HEK293 (cell line): ENCODE results near the gene ZKSCAN3.

Experiments
- BCL6B ChIP-seq: fragments of 450-650 bp; formaldehyde crosslinking; IDR thresholded peaks from 2 replicates; pipeline ENCODE4 v1.5.1; 2017; ENCODE audit warnings: missing biosample characterization, missing genetic modification characterization
- GLI4 ChIP-seq: fragments of 450-650 bp; formaldehyde crosslinking; IDR thresholded peaks from 2 replicates; pipeline ENCODE4 v1.5.1; 2016; ENCODE audit warnings: missing biosample characterization, missing genetic modification characterization
- INSM2 ChIP-seq: fragments of 450-650 bp; formaldehyde crosslinking; IDR thresholded peaks from 2 replicates; pipeline ENCODE4 v1.5.1; 2016; ENCODE audit warnings: missing biosample characterization, missing genetic modification characterization
- OVOL3 ChIP-seq: fragments of 450-650 bp; formaldehyde crosslinking; IDR thresholded peaks from 2 replicates; pipeline ENCODE4 v1.5.1; 2016; ENCODE audit warnings: missing biosample characterization, missing genetic modification characterization
- PRDM4 ChIP-seq: fragments of 450-650 bp; formaldehyde crosslinking; IDR thresholded peaks from 2 replicates; pipeline ENCODE4 v1.5.1; 2017; ENCODE audit warnings: missing biosample characterization, missing genetic modification characterization
- RBAK ChIP-seq: fragments of 450-650 bp; formaldehyde crosslinking; IDR thresholded peaks from 2 replicates; pipeline ENCODE4 v1.5.1; 2016; ENCODE audit warnings: missing biosample characterization, missing genetic modification characterization
- SCRT1 ChIP-seq: fragments of 450-650 bp; formaldehyde crosslinking; IDR thresholded peaks from 2 replicates; pipeline ENCODE4 v1.5.1; 2016; ENCODE audit warnings: missing biosample characterization, missing genetic modification characterization, borderline replicate concordance
- ZBTB48 ChIP-seq: fragments of 450-650 bp; formaldehyde crosslinking; IDR thresholded peaks from 2 replicates; pipeline ENCODE4 v1.5.1; 2016; ENCODE audit warnings: missing biosample characterization, missing genetic modification characterization
- ZBTB7A ChIP-seq: fragments of 450-650 bp; formaldehyde crosslinking; IDR thresholded peaks from 2 replicates; pipeline ENCODE4 v1.5.1; 2016; ENCODE audit warnings: low read depth, missing biosample characterization, missing genetic modification characterization
- ZNF157 ChIP-seq: fragments of 450-650 bp; formaldehyde crosslinking; IDR thresholded peaks from 2 replicates; pipeline ENCODE4 v1.5.1; 2016; ENCODE audit warnings: missing biosample characterization, missing genetic modification characterization
- ZNF19 ChIP-seq: fragments of 450-650 bp; formaldehyde crosslinking; IDR thresholded peaks from 2 replicates; pipeline ENCODE4; 2016; ENCODE audit warnings: missing biosample characterization, missing genetic modification characterization, low read depth
- ZNF24 ChIP-seq: fragments of 450-650 bp; formaldehyde crosslinking; IDR thresholded peaks from 2 replicates; pipeline ENCODE4 v1.5.1; 2016; ENCODE audit warnings: missing biosample characterization, missing genetic modification characterization
- ZNF274 ChIP-seq, 2 experiments: fragments of 200-500 bp in 1 of 2; fragments of 450-650 bp in 1 of 2; sonication (Bioruptor generic) in 1 of 2; formaldehyde crosslinking in 1 of 2; IDR thresholded peaks; 2 replicates each; pipeline versions ENCODE4 v1.5.1 to v1.6.1; 2014 to 2016; ENCODE audit warnings: borderline replicate concordance in 1 of 2, inconsistent platforms in 1 of 2, low read length in 1 of 2, missing biosample characterization in 1 of 2, missing genetic modification characterization in 1 of 2
- ZNF335 ChIP-seq: fragments of 450-650 bp; formaldehyde crosslinking; conservative IDR thresholded peaks from 2 replicates; pipeline ENCODE4 v1.5.1; 2016; ENCODE audit warnings: missing biosample characterization, missing genetic modification characterization
- ZNF423 ChIP-seq: fragments of 450-650 bp; formaldehyde crosslinking; IDR thresholded peaks from 2 replicates; pipeline ENCODE4 v1.5.1; 2016; ENCODE audit warnings: missing biosample characterization, missing genetic modification characterization
- ZNF518A ChIP-seq: fragments of 450-650 bp; formaldehyde crosslinking; conservative IDR thresholded peaks from 2 replicates; pipeline ENCODE4 v1.5.1; 2016; ENCODE audit warnings: low read depth, missing biosample characterization, missing genetic modification characterization
- ZNF558 ChIP-seq: fragments of 450-650 bp; formaldehyde crosslinking; IDR thresholded peaks from 2 replicates; pipeline ENCODE4 v1.5.1; 2016; ENCODE audit warnings: missing biosample characterization, missing genetic modification characterization
- ZNF629 ChIP-seq: fragments of 450-650 bp; formaldehyde crosslinking; IDR thresholded peaks from 2 replicates; pipeline ENCODE4 v1.5.1; 2017; ENCODE audit warnings: missing biosample characterization, missing genetic modification characterization
- ZNF664 ChIP-seq: fragments of 450-650 bp; formaldehyde crosslinking; IDR thresholded peaks from 2 replicates; pipeline ENCODE4 v1.5.1; 2016; ENCODE audit warnings: missing biosample characterization, missing genetic modification characterization
- ZNF747 ChIP-seq: fragments of 450-650 bp; formaldehyde crosslinking; IDR thresholded peaks from 2 replicates; pipeline ENCODE4 v1.5.1; 2016; ENCODE audit warnings: missing biosample characterization, missing genetic modification characterization
- TF ChIP-seq, protein P1 (sequence below): fragments of 450-650 bp; IDR thresholded peaks from 2 replicates; pipeline ENCODE4 v1.5.1; 2018; ENCODE audit warnings: missing biosample characterization, missing genetic modification characterization

The ZKSCAN3 gene

DNA sequence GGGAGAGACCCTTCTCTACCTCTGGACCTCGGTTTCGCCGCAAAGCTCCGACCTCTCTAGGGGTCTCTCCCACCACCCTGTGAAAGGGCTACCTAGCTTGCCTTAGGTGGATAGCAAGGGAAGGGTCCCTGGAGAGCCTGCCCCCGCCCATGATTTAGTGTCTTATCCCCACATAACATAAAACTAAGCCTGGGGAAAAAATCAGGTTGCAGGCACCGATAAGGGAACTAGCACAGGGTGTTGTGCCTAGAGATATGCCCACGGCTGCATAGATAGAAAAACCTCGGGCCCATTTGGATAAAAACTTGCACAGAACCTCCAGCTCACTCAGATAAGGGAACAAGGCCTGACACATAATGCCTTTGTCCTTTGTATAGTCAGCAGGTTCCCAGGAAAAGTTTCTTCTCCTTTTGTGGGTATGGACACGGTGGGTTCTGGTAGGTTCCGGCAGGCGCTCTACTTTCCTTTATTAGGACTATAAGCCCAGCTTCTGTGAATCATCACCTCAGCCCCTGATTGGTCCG, 14.6 kb upstream of the ZKSCAN3 start (continued):
- TF ChIP-seq ZNF518A (tag by site-specific recombination) (0 out of 2 replicates have a peak, but pooled peaks have one; percentile 29), ZNF335 (tag by site-specific recombination) (peak; percentile 98), ZNF629 (no peak), SCRT1 (tag by site-specific recombination) (no peak), BCL6B (no peak), ZNF747 (tag by site-specific recombination) (no peak), ZNF664 (no peak), PRDM4 (no peak), ZNF157 (tag by site-specific recombination) (no peak), ZNF274 (IDR thresholded peaks at IDR 0.05; ENCODE audit: low read length) (no peak), ZNF274 (tag by site-specific recombination; IDR thresholded peaks at IDR 0.05; ENCODE audit: borderline replicate concordance) (no peak), RBAK (tag by site-specific recombination) (no peak), GLI4 (tag by site-specific recombination) (no peak), INSM2 (no peak), ZBTB48 (tag by site-specific recombination) (0 out of 2 replicates have a peak, but pooled peaks have one; percentile 18), ZNF24 (tag by site-specific recombination) (no peak), OVOL3 (tag by site-specific recombination) (no peak), ZNF423 (no peak), ZBTB7A (tag by site-specific recombination) (no peak), ZNF558 (tag by site-specific recombination) (no peak), ZNF19 (tag by site-specific recombination) (no peak)
- TF ChIP-seq, protein P1, sequence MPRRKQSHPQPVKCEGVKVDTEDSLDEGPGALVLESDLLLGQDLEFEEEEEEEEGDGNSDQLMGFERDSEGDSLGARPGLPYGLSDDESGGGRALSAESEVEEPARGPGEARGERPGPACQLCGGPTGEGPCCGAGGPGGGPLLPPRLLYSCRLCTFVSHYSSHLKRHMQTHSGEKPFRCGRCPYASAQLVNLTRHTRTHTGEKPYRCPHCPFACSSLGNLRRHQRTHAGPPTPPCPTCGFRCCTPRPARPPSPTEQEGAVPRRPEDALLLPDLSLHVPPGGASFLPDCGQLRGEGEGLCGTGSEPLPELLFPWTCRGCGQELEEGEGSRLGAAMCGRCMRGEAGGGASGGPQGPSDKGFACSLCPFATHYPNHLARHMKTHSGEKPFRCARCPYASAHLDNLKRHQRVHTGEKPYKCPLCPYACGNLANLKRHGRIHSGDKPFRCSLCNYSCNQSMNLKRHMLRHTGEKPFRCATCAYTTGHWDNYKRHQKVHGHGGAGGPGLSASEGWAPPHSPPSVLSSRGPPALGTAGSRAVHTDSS, result no peak
